22Rv1 (cell line): ENCODE results near the gene KLHDC1.
"Not testable (repeated sequence)": the region's sequence is repeated elsewhere in the genome, so short reads cannot be mapped to it uniquely, and the experiment has no call there.

Experiments
- H3K27ac ChIP-seq: fragments of 450-650 bp; 2 replicates; pipeline ENCODE4 v1.5.1; 2017
- CTCF ChIP-seq: fragments of 450-650 bp; IDR thresholded peaks from 2 replicates; pipeline ENCODE4 v1.5.1; 2017; ENCODE audit warnings: mild to moderate bottlenecking
- ZFX ChIP-seq: fragments of 450-650 bp; IDR thresholded peaks from 2 replicates; pipeline ENCODE4 v1.6.1; 2017; ENCODE audit warnings: antibody characterized with exemption, borderline replicate concordance

The KLHDC1 gene

DNA sequence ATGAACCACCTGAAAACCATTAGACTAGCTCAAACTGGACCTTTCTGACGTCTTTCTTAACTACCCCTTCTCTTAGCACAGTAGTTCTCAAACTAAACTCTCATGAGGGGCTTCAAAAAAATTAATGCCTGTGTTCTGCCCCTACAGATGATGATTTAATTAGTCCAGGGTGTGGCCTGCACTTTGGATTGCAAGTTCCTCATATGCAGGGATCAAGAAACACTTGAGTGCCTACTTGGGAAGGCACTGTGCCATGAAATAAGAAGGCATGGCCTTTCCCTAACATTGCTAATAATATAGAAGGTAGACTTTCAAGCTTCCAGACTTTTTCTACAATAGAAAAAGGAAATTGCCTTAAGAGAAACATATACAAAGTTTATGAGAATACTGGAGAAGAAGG is 52.3 kb downstream of the KLHDC1 start:
- H3K27ac ChIP-seq: no peak overlapping the region
- no peak for TF ChIP-seq ZFX

DNA sequence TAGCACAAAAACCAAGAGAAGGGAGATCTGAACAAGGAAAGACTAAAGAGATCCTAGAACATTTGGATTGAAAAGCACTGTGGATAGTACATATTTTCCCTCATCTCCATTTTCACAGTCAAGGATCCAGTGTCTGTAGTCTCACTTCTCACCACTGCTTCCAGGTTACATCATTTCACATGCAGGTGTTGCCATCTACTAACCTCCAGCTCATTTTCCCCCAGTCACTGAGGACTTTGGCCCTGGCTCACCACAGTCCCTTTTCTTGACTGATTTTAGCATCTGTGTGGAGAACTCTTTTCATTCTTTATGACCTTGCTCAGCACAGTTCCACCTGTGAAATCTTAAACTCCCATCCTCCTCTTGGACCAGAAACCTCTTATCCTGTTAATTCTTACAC is 53.6 kb downstream of the KLHDC1 start:
- not testable (repeated sequence) for H3K27ac ChIP-seq

DNA sequence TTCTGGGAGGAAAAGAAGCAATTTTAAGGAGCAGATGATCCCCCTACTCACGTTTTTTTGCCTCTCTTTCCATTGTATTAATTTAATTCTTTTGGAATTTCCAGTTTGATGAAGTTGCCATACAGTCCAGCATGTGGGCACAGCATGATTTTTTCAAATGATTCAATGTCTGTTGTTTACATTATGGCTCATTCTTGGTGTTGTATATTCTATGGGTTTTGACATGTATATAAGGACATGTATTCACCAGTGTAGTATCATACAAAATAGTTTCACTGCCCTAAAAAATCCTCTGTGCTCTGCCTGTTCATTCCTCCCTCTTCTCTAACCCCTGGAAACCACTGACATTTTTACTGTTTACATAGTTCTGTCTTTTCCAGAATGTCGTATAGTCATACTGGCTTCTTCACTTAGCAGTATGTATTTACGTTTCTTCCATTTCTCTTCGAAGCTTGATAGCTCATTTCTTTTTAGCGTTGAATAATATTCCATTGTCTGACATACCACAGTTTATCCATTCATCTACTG is 61.7 kb downstream of the KLHDC1 start:
- TF ChIP-seq ZFX (no peak), CTCF (no peak)
- no peak overlapping the region for H3K27ac ChIP-seq

DNA sequence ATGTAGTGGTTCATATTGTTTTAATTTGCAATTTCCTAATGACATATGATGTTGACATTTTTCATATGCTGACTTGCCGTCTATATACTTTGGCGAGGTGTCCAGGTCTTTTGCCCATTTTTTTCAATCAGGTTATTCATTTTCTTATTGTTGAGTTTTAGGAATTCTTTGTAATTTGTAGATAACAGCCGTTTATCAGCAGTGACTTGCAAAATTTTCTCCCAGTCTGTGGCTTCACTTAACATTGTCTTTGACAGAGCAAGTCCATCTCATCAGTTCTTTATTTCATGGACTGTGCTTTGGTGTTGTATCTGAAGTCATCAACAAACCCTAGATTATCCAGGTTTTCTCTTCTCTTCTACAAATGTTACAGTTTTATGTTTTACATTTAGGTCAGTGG is 62.5 kb downstream of the KLHDC1 start:
- no peak overlapping the region for H3K27ac ChIP-seq
- no peak for TF ChIP-seq CTCF
- TF ChIP-seq ZFX: no peak

GRCh38 chr14:49761839-49762551 is 69.1 kb downstream of the KLHDC1 start:
- no peak overlapping the region for H3K27ac ChIP-seq
- TF ChIP-seq ZFX: no peak

GRCh38 chr14:49766839-49767238 is 73.9 kb downstream of the KLHDC1 start:
- TF ChIP-seq ZFX (no peak), CTCF (no peak)
- peak overlapping the region; percentile 99 for H3K27ac ChIP-seq

- TF ChIP-seq ZFX: no peak
- no peak for TF ChIP-seq CTCF
- H3K27ac ChIP-seq: peak overlapping the region; percentile 99
These were observed 74.3 kb downstream of the KLHDC1 start for GRCh38 chr14:49767270-49767570.

DNA sequence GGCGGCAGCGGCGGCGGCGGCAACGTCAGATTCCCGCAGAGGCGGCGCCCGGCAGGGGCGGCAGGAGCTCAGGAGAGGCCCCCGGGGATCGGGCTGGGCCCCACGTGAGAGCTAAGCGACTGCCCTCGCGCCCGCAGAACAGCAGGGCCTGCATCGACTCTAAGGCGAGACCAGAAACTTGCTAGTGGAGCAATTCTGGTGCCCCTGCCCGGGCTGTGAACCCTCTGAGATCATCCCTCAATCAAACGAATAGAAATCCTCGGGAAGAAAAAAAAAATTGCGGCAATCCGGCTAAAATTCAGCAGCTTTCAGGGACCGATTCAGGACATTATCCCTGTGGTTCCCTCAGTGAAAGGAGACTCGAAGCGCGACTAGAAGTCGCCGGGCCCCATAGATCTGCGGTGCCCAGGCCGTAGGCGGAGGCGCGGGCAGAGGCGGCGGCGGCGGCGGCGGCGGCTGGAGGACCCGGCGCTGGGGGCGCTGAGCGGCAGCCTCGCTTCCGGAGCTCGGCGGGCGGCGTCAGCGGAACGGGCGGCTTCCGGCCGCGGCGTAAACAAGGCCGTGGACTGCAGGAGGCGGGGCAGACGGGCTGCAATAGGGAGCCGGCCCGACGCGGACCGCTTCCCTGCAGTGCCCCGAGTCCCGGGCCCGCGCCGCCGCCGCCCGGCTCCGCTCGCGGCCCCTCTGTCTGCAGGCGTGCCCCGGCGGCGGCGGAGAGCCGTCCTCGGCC is 74.8 kb downstream of the KLHDC1 start, which contains the start of gene KLHDC2:
KLHDC2 (plus strand) TSS at position 583 of the 730 bp plus-strand sequence. CDS start 316 bp downstream, outside the sequence.
- H3K27ac ChIP-seq: peak within 1 kb of the TSS; percentile 99
- TF ChIP-seq CTCF: peak; percentile 86
- no peak for TF ChIP-seq ZFX
